HG03575 (cell line): ENCODE data around the gene CCDC88C.

Source experiments
- ATAC-seq: cut with Tn5 transposase; IDR thresholded peaks from one replicate; pipeline ENCODE4 v1.9.1; 2021; ENCODE audit not compliant: unreplicated experiment, insufficient number of reproducible peaks, low FRiP score; ENCODE audit errors: extremely low read depth

The CCDC88C gene

DNA sequence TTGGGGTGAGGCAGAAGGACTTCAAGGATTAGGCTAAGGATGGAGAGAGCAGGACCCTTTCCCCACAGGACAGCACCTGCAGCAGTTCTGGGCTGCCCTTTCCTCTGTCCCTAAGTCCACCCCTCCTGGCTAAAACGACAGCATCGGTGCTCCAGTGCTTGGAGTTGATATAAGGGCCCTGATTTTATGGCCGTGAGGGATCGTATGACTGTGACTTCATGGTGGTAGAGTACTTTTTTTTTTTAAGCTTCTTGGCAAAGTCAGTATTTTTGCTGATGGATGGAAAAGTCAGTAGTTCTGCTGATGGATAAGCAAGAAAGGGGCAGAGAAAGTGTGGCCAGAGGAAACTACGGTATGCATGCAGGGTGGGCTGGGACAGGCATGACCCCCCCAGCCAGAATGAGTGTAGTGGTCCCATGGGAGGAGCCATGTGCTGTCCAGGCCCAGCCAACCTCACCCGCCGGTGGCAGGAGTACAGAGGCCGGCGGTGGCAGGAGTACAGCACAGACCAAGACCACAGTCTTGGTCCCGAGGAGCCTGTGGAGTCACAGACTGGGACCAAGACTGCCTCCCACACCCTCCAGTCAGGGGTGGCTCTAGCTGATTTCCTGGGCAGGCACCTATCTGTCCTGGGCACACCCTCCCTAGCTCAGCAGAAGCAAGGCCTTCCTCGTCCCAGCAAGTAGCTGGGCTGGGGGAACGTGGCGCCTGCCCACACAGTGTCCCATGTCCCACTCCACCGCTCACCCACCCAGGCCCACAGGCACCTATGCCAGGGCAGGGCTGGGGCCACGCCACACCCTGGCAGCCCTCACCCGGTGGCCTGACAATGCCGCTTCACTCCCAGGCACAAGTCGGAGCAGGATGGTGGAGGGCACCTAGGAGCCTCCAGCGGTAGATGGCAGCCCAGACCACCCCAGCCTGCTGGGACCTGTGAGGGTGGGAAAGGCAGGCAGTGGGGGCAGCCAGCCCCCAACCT lies 46.3 kb downstream of the CCDC88C start:
- ATAC-seq: no peak

DNA sequence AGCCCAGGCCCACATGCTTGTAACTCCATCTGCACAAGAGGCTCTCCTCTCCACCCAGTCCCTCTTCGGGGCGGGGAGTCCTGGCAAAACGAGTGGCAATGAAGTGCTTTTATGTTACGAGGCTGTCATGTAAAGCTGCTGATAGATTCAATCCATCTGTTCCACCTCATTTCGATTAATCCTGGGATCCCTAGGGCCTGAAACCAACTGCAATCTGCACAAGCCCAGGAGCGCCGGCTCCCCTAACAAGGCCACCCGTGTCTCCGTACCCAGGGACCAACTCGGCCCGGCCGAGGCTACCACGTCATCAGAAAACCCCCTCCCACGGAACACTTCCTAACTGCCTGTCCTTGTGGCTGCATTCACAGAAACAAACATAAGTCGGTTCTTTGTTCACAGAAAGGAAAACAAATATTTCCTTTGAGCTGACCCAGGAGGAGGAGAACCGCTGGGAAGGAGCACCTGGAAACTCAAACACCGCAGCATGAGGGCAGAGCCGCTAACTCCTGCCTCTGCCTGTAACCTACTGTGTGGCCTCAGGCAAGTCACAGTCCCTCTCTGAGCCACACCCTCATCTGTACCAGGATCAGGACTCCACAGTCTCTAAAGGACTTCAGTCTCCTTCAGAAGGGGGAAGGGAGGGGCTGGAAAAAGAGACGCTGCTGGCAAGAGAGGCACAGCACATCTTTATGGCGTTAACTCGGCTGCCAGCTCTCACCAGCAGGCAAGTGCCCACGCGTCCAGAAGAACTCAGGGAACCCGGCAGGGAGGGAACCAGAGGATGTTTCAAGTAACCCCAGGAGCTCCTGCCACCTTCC lies 47.8 kb downstream of the CCDC88C start:
- ATAC-seq: no peak

DNA sequence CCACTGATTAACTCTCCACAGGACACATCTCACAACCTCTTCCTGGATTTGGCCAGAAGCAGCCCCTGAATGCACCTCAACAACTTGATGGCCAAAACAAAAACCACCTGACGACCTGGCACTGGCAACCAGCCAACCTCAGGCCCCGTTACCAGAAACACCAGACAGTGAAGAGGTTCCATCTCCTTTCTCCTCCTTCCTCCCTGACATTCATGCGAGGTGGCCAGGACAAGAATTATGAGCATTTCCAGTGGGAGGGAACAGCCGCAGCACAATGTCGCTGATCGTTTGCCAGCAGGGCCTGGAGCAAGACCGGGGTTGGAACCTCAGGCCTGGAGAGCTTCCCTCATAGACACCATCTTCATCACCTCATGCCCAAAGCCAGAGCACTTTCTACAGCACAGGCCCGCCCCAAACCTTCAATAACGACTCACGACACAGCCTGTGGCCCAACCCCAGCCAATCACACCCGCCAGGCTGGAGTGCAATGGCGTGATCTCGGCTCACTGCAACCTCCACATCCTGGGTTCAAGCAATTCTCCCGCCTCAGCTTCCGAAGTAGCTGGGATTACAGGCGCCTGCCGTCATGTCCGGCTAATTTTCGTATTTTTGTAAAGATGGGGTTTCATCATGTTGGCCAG lies 48.7 kb downstream of the CCDC88C start:
- ATAC-seq: no peak

DNA sequence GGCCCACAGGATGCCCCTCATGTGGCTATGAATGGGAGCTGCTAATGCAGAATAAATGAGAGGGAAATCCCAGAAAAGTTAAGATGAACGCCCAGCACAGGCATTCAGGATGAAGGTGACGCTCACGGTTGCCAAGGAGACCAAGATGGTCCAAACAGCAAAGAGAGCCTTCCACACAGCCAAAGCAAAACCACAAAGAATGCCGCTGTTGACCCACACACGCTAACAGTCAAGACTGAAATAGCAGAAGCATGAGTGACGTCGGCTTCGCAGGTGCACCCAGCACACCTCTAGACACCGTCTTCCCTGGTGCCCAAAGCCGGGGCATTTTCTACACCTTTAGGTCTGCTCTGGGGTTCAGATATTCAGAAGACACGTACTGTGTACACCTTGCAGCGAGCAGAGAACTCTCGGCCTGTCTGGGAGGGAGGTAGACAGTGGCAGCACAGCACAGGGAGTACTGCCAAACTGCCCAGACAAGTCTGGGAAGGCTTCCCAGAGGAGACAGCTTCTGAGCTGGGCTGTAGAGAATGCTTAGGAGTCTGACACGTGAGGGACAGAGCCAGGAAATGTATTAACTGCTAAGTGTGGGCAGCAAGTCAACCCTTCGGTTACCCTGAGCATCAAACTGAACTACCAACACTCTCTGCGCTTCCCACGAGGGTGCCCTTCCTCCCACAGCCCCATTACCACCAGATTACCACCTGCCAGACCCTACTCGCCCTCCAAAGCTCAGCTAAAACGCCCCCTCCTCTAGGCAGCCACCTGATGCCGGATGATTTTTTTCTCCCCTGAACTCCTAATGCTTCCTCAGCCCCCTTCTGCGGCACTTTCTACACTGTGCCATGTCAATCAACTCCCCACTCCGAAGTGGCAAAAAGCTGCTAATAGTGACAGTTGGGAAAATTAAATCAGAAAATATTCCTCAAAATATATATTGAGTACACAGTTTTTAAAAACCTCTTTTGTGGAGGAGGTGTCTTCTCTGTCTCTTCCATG lies 50.1 kb downstream of the CCDC88C start:
- no peak for ATAC-seq

DNA sequence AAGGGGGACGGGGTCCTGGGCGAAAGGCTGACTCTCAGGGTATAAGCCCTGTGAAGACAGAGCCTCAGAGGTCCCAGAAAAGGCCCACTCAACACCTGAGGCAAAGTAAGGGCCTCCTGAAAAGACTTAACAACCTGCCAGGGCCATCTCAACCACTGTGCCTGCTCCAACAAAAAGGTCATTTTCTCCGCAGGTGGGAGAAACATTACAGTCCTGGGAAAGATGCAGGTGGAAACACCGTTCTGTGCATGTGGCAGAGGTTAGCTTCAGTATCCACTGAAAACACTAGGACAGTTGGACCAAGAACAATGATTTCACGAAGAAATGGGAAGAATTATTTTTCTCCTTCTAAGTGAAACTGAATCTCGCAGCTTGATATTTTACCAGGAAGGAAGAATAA lies 50.9 kb downstream of the CCDC88C start:
- no peak for ATAC-seq

DNA sequence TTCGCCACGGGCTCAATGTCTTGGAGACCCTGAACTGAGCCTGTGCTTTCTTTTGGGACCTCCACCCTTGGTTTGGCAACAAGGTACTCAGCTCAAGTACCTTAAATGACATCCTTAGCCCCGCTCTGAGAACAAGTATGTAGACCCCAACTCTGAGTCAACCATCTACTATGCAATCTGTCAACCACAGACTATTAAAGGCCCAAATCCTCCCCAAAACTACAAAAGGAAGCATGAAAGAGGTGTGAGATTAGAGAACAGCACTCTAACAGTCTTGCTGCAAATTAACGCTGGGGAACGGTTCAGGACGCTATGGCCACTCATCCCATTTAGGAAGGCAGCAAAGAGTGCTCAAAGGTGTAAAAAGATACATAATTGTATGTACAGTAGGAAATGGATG lies 52.1 kb downstream of the CCDC88C start:
- ATAC-seq: no peak

DNA sequence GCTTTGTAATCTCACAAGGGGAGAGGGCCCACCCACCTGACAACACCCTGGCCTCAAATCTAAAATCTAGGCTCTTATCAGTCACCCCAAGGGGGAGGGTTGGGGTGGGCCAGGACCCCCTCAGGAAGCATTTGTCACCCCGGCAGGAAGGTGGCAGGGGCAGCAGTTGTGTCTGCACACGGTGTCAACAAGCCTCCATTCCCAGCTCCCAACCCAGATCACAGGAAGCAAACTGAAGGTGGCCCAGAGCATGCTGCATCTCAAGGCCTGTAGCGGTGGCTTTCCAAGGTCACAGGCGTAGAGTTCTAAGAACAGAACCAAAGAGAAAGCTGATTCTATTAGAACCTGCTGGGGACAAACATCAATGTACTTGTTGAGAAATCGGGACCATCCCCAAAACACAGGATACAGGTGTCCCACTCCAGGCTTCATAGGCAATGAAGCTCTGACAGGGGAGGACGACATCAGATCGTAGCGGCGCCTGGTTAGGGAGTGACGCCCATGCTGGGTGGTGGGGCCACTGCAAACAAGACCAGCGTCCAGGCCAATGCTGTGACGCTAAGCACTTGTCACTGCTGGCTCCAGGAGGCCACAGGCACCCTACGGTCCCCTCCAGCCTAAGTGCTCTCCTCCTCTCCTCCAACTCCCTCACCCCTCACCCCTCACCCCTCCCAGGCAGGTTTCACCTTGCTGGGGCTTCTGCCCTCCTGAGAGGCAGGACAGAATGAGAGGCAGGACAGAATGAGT lies 52.9 kb downstream of the CCDC88C start:
- ATAC-seq: no peak

DNA sequence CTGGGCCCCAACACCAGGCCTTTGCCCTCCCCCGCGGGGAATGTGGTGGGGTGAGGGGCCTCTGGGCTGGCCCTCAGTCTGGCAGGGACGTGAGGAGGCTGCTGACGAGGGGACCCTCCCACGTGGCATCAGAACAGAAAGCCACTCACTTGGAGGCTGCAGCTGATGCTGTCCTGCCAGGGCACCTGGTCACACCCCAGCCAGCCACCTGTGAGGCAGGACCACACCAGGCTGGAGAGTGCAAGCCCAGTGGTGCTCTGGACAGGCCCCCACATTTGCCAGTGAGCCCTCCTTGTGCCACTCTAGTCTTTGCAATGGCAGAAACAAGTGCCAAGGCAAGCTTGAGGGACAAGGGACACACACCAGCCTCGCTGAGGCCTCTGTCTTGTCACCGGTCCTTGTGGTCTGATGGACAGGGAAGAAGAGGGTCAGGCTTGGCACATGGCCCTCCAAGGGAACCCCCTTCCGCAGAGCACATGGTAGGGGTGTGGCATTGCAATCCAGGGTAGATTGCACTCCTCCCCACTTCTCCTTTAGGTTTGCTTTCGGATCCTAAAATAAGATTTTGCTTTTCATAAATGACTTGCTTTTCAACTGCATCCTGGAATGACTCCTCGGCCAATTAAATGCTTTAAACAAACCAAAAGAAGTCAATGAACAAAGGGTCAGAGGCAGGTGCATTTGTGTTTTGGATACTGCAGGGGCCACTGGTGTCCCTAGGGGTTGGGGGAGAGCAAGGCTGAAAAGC lies 53.7 kb downstream of the CCDC88C start:
- ATAC-seq: peak; percentile 45

DNA sequence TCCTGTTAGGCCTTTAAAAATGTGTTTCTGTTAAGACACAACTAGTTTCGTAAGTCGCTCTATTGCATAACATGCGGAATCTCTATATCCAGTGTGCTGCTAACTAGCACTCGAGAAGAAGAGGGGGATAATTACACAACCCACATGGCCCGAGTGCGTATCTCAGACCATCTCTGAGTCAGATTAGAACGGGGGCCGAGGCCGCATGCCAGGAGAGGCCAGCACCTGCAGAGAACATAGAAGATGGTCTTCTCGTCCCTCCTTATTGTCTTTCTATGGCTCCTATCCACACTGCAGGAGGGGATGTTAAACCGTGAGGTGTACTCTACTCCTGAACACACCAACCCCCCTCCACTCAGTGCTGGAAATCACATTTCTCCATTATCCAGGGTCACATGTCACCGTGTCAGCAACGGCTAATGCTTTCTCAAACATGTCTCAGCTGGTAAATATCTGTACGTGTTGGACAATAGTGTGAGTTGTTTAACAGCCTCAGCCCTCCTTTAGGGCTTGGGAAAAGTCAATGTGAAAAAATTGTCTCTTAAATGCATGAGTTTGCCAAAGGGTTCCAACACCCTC lies 56.3 kb downstream of the CCDC88C start:
- no peak for ATAC-seq

DNA sequence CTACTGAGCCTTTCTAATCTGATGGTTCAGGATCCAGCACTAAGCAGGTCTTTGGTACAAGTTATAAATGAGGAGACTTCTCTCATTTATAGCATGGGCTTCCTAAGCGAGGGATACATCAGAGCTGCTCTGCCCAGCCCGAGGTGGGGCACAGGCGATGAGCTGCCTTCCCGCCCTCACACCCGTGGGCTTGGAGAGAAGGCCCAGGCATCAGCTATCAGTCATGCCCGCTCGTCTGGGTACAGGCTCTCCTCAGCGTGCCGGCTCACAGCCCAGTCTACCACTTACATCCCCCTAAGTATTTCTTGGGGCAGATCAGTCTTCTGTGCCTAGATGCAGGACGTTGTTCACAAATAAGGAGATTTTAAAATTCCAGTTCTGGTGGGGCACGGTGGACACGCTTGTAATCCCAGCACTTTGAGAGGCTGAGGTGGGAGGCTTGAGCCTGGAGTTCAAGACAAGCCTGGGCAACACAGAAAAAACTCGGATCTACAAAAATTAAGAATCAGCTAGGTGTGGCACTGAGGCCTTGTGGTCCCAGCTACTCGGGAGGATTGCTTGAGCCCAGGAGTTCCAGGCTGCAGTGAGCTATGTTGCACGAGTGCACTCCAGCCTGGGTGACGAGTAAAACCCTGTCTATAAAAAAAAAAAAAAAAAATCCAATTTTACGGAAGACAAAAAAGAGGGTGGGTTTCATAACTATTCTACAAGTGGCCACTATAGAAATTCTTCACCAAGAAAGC lies 57.0 kb downstream of the CCDC88C start:
- ATAC-seq: no peak

DNA sequence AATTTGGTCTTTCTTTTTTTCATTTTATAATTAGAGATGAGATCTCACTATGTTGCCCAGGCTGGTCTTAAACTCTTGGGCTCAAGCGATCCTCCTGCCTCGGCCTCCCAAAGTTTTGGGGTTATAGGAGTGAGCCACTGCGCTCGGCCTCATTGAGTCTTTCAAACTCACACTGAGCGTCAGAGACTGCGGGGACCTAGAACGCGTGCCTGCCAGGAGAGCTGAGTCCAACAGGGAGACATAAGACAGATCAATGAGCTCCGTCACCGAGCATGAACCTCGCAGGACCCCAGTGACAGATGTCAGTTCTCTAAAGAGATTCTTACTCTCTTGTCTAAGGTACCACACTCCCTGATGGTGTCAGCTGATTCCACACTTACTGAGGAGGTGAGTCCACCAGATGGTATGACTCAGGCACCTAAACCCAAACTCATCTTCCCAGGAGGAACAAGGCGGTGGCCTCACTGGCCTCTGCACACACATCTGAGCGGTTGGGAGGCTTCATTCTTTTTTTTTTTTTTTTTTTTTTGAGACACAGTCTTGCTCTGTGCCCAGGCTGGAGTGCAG lies 58.9 kb downstream of the CCDC88C start:
- no peak for ATAC-seq

DNA sequence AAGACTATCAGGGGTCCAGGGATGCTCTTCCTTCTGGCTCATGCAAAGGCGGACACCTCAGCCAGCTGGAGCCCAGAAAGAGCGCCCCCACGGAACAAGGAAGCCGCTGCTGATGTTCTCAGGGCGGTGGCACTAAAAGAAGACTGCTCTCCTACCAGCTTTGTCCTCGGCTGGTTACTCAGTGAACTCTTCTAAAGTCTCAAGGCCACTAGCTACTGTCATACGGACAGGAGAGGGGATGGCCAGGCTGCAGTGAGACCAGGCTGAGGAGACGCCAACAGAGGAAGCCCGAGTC lies 59.6 kb downstream of the CCDC88C start:
- ATAC-seq: no peak

DNA sequence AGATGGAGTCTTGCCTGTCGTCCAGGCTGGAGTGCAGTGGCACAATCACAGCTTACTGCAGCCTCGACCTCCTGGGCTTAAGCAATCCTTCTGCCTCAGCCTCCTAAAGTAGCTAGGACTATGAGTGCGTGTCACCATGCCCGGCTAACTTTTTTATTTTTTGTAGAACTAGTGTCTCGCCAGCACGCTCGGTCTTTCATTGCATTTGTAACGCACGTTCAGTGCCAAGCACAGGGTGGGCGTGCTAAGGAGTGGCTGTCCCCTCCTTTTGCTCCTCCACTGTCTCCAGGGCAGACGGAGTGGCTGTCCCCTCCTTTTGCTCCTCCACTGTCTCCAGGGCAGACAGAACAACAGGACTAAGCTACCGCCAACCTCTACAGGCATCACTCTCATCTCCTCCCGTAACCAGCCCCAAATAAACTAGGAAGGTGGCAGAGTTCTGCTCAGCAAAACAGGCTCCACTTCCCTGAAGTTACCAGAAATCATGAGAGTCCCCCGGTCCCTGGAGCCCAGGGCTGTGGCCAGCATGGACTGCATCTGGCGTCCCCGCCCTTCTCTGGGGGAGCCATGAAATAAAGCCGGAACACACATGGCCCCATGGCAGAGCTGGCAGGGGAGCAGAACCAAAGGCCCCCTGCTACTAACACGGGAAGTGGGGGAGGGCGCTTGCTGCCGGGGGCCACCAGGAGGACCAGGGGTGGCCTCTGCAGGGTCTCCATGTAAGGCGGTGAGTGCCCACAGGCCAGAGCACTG lies 60.2 kb downstream of the CCDC88C start:
- ATAC-seq: no peak

DNA sequence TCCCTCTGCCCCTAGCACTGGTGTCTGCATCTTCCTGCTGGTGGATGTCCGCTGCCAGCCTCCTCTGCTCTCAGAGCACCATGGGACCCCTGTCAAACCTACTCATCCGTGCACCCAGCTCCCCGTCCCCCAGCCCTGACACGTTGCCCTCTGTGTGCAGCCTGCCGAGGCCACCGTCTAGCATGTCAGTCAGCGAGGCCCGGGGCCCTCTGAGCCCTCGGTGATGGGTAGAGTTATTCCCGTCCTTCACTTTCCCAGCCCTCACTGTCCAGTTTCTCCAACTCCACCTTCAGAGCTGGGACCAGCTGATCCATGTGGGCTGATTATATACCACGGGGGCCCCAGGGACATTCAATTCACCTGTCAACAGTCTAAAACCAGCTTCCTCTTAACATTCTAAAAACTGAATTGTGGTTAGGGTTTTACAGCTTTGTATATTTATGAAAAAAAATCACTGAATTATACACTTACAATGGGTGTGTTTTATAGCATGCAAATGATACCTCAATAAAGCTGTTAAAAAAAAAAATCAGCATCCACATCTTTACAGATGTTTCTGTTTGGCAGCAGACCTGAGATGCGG lies 61.3 kb downstream of the CCDC88C start:
- no peak for ATAC-seq
